Amygdala (tissue), 56 donors: ENCODE measurements around the gene SULT1A2.
"Not testable (repeated sequence)": the region's sequence is repeated elsewhere in the genome, so short reads cannot be mapped to it uniquely, and the experiment has no call there.

ENCODE experiments used
- DNase-seq, 56 donors: peaks; one replicate each; lab custom pipeline; 2025; lab: John Stamatoyannopoulos, UW

Gene SULT1A2

GRCh38 chr16:28596840-28597691 is at the start of gene SULT1A2:
SULT1A2 (minus strand) TSS chr16:28597050; CDS start chr16:28595930, 1,120 bp downstream.
- DNase-seq: no peak

DNA sequence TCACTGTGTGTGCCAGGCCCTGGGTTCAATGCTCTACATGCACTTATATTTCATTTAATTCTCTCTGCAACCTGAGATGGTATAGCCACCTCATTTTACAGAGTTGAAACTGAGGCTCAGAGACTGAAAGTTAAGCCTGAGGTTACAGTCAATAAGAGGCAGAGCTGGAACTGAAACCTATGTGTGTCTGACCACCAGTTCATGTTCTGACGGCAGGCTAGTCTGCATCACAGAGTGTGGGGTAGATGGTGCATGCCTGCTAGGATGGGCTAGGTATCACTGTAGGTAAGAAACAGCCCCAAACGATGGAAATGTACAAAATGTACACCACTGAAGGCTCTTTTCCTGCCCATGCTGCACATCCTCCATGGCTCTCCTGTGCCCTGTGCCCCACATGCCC is 43.1 kb upstream of the SULT1A2 start:
- DNase-seq: not testable (repeated sequence)

- not testable (repeated sequence) for DNase-seq
These were observed 41.5 kb upstream of the SULT1A2 start for GRCh38 chr16:28638359-28638758.

DNA sequence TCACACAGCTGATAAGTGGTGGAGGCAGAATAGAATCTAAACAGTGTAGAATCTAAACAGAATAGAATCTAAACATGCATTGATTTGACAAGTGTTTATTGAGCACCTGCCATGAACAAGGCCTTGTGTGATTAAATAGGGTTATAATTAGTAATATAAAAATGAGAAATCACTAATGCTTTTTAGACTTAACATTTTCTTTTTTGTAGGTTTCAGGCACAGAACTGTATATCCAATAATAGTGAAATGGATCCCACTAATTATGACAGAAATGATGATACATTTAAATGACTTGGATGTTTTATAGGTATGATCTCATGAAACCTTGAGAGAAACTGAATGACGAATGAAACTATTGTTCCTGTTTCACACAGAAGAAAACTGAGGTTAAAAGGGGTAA is 40.9 kb upstream of the SULT1A2 start, which contains the start of gene NPIPB8:
Gene NPIPB8, plus strand, starts transcription at position 301 of the 400 bp plus-strand sequence. CDS start 296 bp downstream, outside the sequence.
- DNase-seq: not testable (repeated sequence)

DNA sequence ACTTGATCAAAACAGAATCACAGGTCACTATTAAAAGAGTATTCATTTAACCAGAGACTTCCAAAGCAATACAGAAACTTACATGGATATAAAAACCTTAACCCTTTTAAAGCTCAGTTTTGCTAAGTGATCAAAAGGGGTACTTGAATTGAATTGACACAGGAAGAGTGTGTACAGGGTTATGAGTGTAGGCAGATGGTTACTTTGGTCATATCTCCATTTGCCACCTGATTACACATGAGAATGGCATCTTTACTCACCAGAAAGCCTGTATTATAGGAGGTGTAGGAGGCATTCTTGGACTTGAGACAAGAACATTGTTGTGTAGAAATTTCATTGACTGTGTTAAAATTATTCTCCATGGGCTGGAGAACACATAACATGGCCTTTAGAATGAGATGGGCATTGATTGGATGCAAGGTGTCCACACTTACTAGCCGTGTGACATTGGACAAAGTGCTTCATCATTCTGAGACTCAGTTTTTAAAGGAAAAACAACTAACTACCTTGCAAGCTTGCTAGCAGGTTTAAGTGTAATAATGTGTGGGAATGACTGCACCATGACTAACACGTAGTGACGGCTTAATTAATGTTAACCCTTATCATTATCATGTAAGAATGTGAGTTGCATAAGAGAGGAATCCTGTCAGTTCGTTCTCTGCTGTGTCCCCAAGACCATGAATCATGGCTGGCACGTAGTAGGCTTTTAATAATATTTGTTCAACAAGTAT is 39.4 kb upstream of the SULT1A2 start:
- not testable (repeated sequence) for DNase-seq

GRCh38 chr16:28630905-28631304 is 34.1 kb upstream of the SULT1A2 start:
- DNase-seq: not testable (repeated sequence)

GRCh38 chr16:28623172-28623711 is 26.4 kb upstream of the SULT1A2 start:
- peak in 18 of 56 donors; percentile 4 to 55 (median 36) for DNase-seq

DNA sequence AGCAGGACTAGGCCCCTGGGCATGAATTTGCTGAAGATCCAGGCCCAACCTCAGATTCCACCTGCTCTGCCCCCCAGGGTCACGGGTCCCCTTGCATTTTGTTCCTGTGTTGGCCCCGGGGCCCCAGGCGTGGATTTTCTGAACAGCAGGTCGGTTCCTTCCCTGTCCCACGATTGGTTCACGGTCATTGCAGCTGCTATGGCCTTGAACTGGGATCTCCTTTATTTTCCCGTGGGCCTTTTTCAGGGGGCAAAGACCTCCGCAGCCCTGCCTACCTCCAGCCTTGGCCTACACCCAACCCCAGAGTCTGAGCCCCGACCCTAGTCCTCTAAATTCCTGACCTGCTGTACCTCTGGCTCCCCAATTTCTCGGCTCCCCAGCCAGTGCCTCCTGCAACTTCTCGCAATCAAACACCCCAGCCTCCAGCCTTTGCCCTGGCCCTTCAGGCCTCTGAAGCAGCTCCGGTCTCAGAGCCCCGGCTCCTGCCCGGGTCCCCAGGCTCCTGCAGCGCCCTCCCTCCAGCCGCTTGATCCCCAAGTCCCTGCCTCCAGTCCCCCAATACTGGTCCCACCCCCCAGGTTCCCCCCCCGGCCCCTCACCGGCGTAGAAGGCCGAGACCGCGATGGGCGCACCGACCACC is 25.8 kb upstream of the SULT1A2 start:
- DNase-seq: not testable (repeated sequence)

DNA sequence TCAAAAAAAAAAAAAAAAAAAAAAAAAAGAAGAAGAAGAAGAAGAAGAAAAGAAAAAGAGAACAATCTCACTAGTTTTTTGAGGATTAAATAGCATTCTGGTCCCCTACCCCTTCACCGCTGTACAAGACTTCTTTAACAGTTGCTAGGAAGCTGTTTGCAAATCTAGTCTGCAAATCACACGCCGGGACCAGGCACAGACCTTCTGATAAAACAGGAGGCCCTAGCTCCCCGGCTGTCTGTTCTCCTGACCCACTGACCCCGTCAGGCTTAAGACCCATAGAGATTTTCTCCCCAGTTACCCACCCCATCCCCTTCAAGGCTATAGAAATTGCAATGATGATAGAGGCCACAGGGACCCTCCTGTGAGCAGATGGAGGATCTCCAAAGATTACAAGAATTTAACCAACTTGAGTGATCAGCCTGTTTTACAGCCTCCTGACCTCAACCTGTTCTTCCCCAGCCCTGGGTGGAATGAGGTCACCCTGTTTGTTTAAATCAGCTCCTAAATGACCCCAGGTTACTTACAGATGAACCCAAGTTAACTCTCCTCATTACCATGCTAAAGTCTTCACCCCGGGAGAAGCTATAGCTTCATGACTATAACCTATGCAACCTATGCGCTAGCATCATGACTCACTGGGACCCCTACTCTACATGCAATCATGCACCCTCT is 24.8 kb upstream of the SULT1A2 start:
- no peak for DNase-seq

DNA sequence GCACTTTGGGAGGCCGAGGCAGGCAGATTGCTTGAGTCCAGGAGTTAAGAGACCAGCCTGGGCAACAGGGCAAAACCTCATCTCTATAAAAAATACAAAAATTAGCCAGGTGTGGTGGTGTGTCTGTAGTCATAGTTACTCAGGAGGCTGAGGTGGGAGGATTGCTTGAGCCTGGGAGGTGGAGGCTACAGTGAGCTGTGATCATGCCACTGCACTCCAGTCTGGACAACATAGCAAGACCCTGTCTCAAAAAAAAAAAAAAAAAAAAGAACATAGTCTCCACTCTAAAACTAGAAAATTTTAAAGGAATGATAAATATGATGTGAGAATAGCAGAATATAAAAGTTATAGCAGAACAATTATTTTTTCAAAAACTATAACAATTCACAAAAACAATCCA is 23.5 kb upstream of the SULT1A2 start:
- DNase-seq: not testable (repeated sequence)

DNA sequence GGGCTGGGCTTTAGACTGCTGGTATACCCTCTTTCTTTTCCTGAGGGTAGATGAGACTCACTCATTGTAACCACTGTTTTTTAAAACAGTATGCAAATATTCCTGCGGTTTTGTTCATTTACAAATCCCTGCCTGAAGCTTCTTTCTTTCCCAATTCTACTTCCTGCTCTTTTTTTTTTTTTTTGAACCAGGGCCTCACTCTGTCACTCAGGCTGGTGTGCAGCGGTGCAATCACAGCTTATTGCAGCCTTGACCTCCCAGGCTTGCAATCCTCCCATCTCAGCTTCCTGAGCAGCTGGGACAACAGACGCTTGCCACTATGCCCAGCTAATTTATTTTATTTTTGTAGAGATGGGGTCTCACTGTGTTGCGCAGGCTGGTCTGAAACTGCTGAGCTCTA is 21.0 kb upstream of the SULT1A2 start:
- no peak for DNase-seq

GRCh38 chr16:28616636-28617035 is 19.8 kb upstream of the SULT1A2 start:
- DNase-seq: no peak

DNA sequence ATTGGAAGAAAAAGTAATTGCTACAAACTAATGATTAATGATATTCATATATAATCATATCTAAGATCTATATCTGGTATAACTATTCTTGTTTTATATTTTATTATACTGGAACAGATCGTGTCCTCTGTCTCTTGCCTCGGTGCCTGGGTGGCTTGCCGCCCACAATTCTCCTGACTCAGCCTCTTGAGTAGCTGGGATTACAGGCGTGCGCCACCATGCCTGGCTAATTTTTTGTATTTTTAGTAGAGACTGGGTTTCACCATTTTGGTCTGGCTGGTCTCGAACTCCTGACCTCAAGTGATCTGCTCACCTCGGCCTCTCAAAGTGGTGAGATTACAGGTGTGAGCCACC is 19.4 kb upstream of the SULT1A2 start:
- DNase-seq: not testable (repeated sequence)

- DNase-seq: peak in 16 of 56 donors; percentile 2 to 59 (median 36)
These were observed 18.8 kb upstream of the SULT1A2 start for GRCh38 chr16:28615486-28616223.

- DNase-seq: not testable (repeated sequence)
These were observed 17.7 kb upstream of the SULT1A2 start for GRCh38 chr16:28614561-28614960.

- DNase-seq: not testable (repeated sequence)
These were observed 17.1 kb upstream of the SULT1A2 start for GRCh38 chr16:28613912-28614311.

DNA sequence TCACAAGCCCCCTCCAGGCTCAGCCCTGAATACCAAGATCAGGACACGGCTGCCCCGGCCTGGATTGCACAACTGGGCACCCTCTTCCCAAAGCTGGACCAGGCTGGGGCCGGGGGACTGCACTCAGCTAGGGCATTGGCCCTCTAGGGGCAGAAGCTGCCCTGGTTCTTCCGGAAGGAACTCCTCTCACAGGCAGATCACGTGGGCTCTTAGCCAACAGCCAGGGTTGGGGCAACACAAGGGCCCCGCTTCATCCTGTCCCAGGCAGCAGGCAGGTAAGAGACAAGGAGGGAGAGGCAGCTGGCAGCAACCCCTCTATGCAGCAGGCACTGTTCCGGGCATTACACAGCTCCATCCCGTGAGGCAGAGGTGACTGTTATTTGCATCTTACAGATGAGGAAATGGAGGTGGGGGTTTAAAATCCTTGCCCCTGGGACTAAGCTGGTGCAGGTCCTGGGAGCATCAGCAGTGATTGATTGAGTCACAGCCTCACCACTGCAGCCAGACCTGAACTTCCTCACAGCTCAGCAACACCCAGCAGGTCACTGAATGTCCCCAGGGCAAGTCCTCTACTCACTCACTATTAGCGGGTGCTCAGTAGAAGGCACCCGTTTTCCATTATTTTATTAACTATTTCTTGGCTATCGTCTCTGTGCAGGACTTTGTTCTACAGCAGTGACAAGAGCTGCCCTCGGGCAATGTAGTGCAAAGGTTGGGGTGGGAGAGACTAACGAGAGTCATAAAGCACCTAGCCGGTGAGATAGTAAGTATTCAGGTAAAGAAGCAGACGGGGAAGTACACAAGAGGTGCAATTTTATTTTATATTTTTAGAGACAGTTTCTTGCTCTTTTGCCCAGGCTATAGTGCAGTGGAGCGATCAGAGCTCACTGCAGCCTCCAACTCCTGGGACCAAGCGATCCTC is 15.8 kb upstream of the SULT1A2 start:
- DNase-seq: not testable (repeated sequence)

DNA sequence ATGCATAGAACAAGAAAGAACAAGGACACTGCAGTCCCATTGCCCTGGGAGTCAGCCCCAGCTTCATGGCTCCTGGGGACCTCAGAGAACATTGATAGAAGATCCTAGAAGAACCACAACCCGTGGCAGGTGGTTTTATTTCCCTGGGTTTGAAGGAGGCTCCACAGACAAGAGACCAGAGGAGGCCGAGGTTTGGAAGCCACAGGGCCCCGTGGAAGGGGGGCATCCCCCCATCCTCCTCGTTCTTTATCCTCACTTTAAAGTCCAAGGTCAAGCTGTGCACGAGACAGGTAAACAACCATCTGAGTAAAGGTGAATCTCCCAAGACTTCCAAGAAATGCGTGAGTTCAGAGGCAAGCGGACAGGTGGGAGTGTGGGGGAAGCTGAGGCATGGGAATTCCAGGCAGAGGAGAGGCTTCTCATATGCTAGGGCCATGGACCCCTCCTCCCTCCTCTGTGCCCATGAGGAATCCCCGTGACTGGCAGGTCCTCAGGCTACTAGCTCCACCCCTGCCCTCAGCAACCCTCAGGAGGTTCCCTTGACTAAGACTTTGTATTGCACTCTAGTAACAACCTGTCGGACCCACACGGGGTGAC is 13.8 kb upstream of the SULT1A2 start:
- DNase-seq: no peak
